IMR-90 (cell line): ENCODE measurements around the gene YBX1. TPM values are rescaled to one million over a fixed set of nuclear protein-coding genes. Genes with fewer than 3 reads are reported as not detected.

Experiments
- ATAC-seq: fragments of 200-7000 bp; cut with Tn5 transposase; 2 replicates; pipeline ENCODE4 v1.9.1; 2020; ENCODE audit warnings: low read depth, mild to moderate bottlenecking, moderate library complexity
- BruUV-seq: library from RNA; stranded (reverse); fragments of 400-500 nt; replicated peaks from 2 replicates; lab custom pipeline; 2021; lab: Mats Ljungman, UMichigan
- CTCF ChIA-PET: fragments of 300-600 bp; formaldehyde crosslinking; extraction: SDS; loops from one replicate; lab custom pipeline; 2021; ENCODE audit warnings: antibody characterized with exemption; lab: Yijun Ruan, JAX
- POLR2A ChIA-PET: fragments of 300-600 bp; sonication (Branson Sonifier 250); formaldehyde crosslinking; loops from one replicate; lab custom pipeline; 2022; ENCODE audit warnings: antibody characterized with exemption; ENCODE audit not compliant: unreplicated experiment; lab: Charles Lee
- DNase-seq: peaks from one replicate; pipeline ENCODE4 v3.0.0; 2013
- H2AFZ ChIP-seq: replicated peaks from 2 replicates; pipeline ENCODE3; 2013; ENCODE audit warnings: low read length, mild to moderate bottlenecking; ENCODE audit not compliant: poor library complexity
- H2AK5ac ChIP-seq: 2 replicates; pipeline ENCODE4 v1.6.1; 2013; ENCODE audit warnings: low read depth, low read length, inconsistent platforms
- H2AK9ac ChIP-seq: replicated peaks from 2 replicates; pipeline ENCODE3; 2013; ENCODE audit warnings: mild to moderate bottlenecking, low read depth, low read length, moderate library complexity; ENCODE audit not compliant: poor library complexity
- H2BK120ac ChIP-seq: 2 replicates; pipeline ENCODE4 v1.6.1; 2013; ENCODE audit warnings: low read depth, low read length, inconsistent platforms
- H2BK15ac ChIP-seq: 3 replicates; pipeline ENCODE4 v1.6.1; 2013; ENCODE audit warnings: low read depth, low read length, inconsistent platforms
- H2BK20ac ChIP-seq: 2 replicates; pipeline ENCODE4 v1.6.1; 2013; ENCODE audit warnings: low read depth, mild to moderate bottlenecking, inconsistent platforms, low read length, moderate library complexity
- H2BK5ac ChIP-seq: 2 replicates; pipeline ENCODE4 v1.6.1; 2013; ENCODE audit warnings: mild to moderate bottlenecking, low read depth, low read length, inconsistent platforms; ENCODE audit not compliant: poor library complexity, severe bottlenecking
- H3K14ac ChIP-seq: replicated peaks from 2 replicates; pipeline ENCODE4 v1.6.1; 2013; ENCODE audit warnings: low read depth, low read length, inconsistent platforms
- H3K18ac ChIP-seq: 2 replicates; pipeline ENCODE4 v1.6.1; 2013; ENCODE audit warnings: low read depth, low read length, control low read depth
- H3K23ac ChIP-seq: 2 replicates; pipeline ENCODE4 v1.6.1; 2013; ENCODE audit warnings: low read depth, low read length, inconsistent platforms
- H3K27ac ChIP-seq: 2 replicates; pipeline ENCODE4 v1.5.1; 2013; ENCODE audit warnings: mild to moderate bottlenecking, control low read depth, low read length; ENCODE audit not compliant: insufficient read depth
- H3K27me3 ChIP-seq: 2 replicates; pipeline ENCODE4 v1.6.1; 2013; ENCODE audit warnings: low read length; ENCODE audit not compliant: control insufficient read depth, insufficient read depth
- H3K36me3 ChIP-seq: 2 replicates; pipeline ENCODE4 v1.6.1; 2013; ENCODE audit warnings: low read length, mixed read lengths; ENCODE audit not compliant: control insufficient read depth, insufficient read depth
- H3K4ac ChIP-seq: 2 replicates; pipeline ENCODE4 v1.6.1; 2013; ENCODE audit warnings: low read depth, low read length, inconsistent platforms
- H3K4me1 ChIP-seq: 2 replicates; pipeline ENCODE4 v1.6.1; 2013; ENCODE audit warnings: low read length, mixed read lengths; ENCODE audit not compliant: control insufficient read depth, insufficient read depth
- H3K4me2 ChIP-seq: 2 replicates; pipeline ENCODE4 v1.6.1; 2013; ENCODE audit warnings: low read depth, mild to moderate bottlenecking, control low read depth, low read length, moderate library complexity
- H3K4me3 ChIP-seq: 2 replicates; pipeline ENCODE4 v1.5.1; 2013; ENCODE audit warnings: low read depth, mild to moderate bottlenecking, control low read depth, low read length, moderate library complexity; ENCODE audit not compliant: insufficient read depth
- H3K56ac ChIP-seq: 2 replicates; pipeline ENCODE4 v1.6.1; 2013; ENCODE audit warnings: low read length, inconsistent platforms; ENCODE audit not compliant: insufficient read depth; ENCODE audit errors: extremely low read depth
- H3K79me1 ChIP-seq, 2 experiments: 2 replicates each; pipeline ENCODE4 v1.6.1; 2013; ENCODE audit warnings: low read length in 2 of 2, inconsistent platforms in 1 of 2, low read depth in 1 of 2
- H3K9ac ChIP-seq: 2 replicates; pipeline ENCODE4 v1.6.1; 2013; ENCODE audit warnings: low read depth, low read length, control low read depth
- H3K9me1 ChIP-seq: 2 replicates; pipeline ENCODE4 v1.6.1; 2013; ENCODE audit warnings: low read length, inconsistent platforms; ENCODE audit not compliant: insufficient read depth
- H3K9me3 ChIP-seq: 2 replicates; pipeline ENCODE4 v1.6.1; 2013; ENCODE audit warnings: low read length; ENCODE audit not compliant: control insufficient read depth, insufficient read depth
- H4K20me1 ChIP-seq: 2 replicates; pipeline ENCODE4 v1.6.1; 2013; ENCODE audit warnings: low read length, inconsistent platforms; ENCODE audit not compliant: insufficient read depth
- H4K5ac ChIP-seq: 2 replicates; pipeline ENCODE4 v1.6.1; 2013; ENCODE audit warnings: mild to moderate bottlenecking, low read depth, low read length, control low read depth
- H4K8ac ChIP-seq, 2 experiments: 2 replicates each; pipeline ENCODE4 v1.6.1; 2013; ENCODE audit warnings: low read depth in 2 of 2, low read length in 2 of 2, control low read depth in 1 of 2, inconsistent platforms in 1 of 2
- H4K91ac ChIP-seq: 2 replicates; pipeline ENCODE4 v1.6.1; 2013; ENCODE audit warnings: low read depth, low read length, inconsistent platforms; ENCODE audit not compliant: insufficient read depth
- BHLHE40 ChIP-seq: fragments of 150-350 bp; IDR thresholded peaks from 2 replicates; pipeline ENCODE4 v1.6.1; 2016; ENCODE audit warnings: mild to moderate bottlenecking, low read depth, low read length
- CEBPB ChIP-seq: IDR thresholded peaks from 2 replicates; pipeline ENCODE4 v1.6.1; 2012; ENCODE audit warnings: low read depth, low read length, improper control_type of control experiment
- CHD1 ChIP-seq: IDR thresholded peaks from 2 replicates; pipeline ENCODE4 v1.6.1; 2012; ENCODE audit warnings: low read depth, low read length, improper control_type of control experiment
- FOS ChIP-seq: fragments of 150-350 bp; IDR thresholded peaks from 2 replicates; pipeline ENCODE4 v1.6.1; 2016; ENCODE audit warnings: low read depth, low read length
- MAFK ChIP-seq: IDR thresholded peaks from 2 replicates; pipeline ENCODE4 v1.6.1; 2012; ENCODE audit warnings: low read depth, low read length, improper control_type of control experiment
- MAZ ChIP-seq: IDR thresholded peaks from 2 replicates; pipeline ENCODE4 v1.6.1; 2012; ENCODE audit warnings: low read depth, mild to moderate bottlenecking, low read length, improper control_type of control experiment, moderate library complexity, borderline replicate concordance
- NFE2L2 ChIP-seq: fragments of 150-350 bp; IDR thresholded peaks from 2 replicates; pipeline ENCODE4 v1.6.1; 2016; ENCODE audit warnings: low read depth, mild to moderate bottlenecking, low read length
- POLR2A ChIP-seq: IDR thresholded peaks from 2 replicates; pipeline ENCODE4 v1.6.1; 2012; ENCODE audit warnings: mild to moderate bottlenecking, low read depth, low read length
- RAD21 ChIP-seq: IDR thresholded peaks from 2 replicates; pipeline ENCODE4 v1.6.1; 2012; ENCODE audit warnings: low read length, improper control_type of control experiment
- RCOR1 ChIP-seq: IDR thresholded peaks from 2 replicates; pipeline ENCODE4 v1.6.1; 2012; ENCODE audit warnings: mild to moderate bottlenecking, low read length, improper control_type of control experiment; ENCODE audit not compliant: insufficient replicate concordance
- RFX5 ChIP-seq: IDR thresholded peaks from 2 replicates; pipeline ENCODE4 v1.8.0; 2012; ENCODE audit warnings: low read depth, mild to moderate bottlenecking, low read length, moderate library complexity
- SMC3 ChIP-seq: fragments of 150-350 bp; IDR thresholded peaks from 2 replicates; pipeline ENCODE4 v1.6.1; 2016; ENCODE audit warnings: low read depth, mild to moderate bottlenecking, antibody characterized with exemption, low read length, moderate library complexity
- WGBS, 2 experiments: methylation state at CpG; one replicate each; pipeline versions ENCODE4 v1.1.5 to v1.1.7; 2013; ENCODE audit warnings: missing lambda C conversion rate in 2 of 2; ENCODE audit not compliant: insufficient read length in 1 of 2; ENCODE audit errors: extremely low coverage in 2 of 2; 5-methylcytosine and 5-hydroxymethylcytosine counted together
- dilution Hi-C: fragments of 300-500 bp; cut with HindIII; formaldehyde crosslinking; loops from one replicate; pipeline ENCODE4 v1.14.3; 2018; ENCODE audit warnings: low sequenced_read_pairs; ENCODE audit not compliant: unreplicated experiment
- in situ Hi-C: fragments of 300-500 bp; cut with MboI; formaldehyde crosslinking; loops from 3 replicates; pipeline ENCODE4 v1.14.3; 2019; ENCODE audit warnings: low sequenced_read_pairs, inconsistent platforms, mixed read lengths
- intact Hi-C: fragments of 100-400 bp; cut with micrococcal nuclease; formaldehyde crosslinking; loops from 2 replicates; pipeline ENCODE4 v1.10.0; 2022
- polyA plus RNA-seq, 3 experiments: library from polyadenylated mRNA; depleted of rRNA; stranded (reverse); fragments of >200 nt; gene quantifications; 2 replicates each; pipeline ENCODE4 v1.2.3, GENCODE V29; 2012; ENCODE audit warnings: low replicate concordance in 1 of 3
- total RNA-seq: library from RNA; depleted of rRNA; stranded (reverse); fragments of >200 nt; gene quantifications from 2 replicates; pipeline ENCODE4 v1.2.3, GENCODE V29; 2012
- TF ChIP-seq, protein P1 (sequence below): fragments of 150-350 bp; IDR thresholded peaks from 2 replicates; pipeline ENCODE4 v1.6.1; 2016; ENCODE audit warnings: low read depth, mild to moderate bottlenecking, low read length, moderate library complexity, borderline replicate concordance
- TF ChIP-seq, protein P2 (sequence below): fragments of 150-350 bp; IDR thresholded peaks from 2 replicates; pipeline ENCODE4 v1.6.1; 2017; ENCODE audit warnings: mild to moderate bottlenecking, antibody characterized with exemption, low read length, low read depth

Gene YBX1
- total and polyA plus RNA-seq, 2 of the 4 experiments (the other 2 are of a cell fraction) = 605 to 843 TPM

DNA sequence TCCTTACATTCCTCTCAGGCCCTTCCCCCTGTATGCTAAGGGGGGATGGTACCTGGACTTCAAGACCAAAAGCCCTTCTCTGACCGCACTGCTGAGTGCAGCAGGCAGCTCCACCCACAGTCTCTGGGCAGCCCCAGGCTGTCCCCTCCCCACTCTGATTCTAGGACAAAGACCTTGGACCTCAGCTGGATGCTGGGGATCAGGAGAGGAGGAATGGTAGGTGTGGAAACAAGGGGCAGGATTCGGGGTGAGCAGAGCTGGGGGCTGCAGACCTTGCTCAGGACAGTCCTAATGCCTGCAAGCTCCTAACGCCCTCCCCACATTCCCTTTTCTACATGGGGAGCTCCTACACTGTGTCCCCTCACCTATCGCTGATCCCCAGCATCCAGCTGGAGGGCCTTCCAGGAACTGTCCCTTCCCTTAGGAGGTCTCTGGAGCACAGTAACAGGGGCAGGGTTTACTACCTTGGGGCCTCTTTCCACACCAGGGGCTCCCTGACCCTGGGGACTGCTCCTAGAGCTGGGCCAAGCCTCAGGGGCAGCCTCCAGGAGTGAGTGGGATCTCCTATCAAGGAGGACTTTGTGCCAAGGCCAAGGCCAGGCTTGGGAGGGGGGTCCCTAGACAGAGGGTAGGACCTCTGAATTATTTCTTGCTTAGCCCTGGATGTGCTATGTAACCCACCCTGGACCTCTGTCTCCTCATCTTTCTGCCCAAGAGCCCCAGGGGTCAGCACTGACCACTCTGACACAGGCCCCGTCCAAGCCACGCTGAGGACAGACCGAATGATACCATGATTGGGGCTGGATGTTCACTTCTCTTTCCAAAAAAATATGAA lies 52.2 kb downstream of the YBX1 start:
- Histone ChIP-seq H2AK9ac (no peak overlapping the region), H3K36me3 (no peaks in the 10 kb centered on the region), H3K4ac (no peak overlapping the region), H4K8ac (no peak overlapping the region), H4K5ac (no peak overlapping the region), H3K23ac (no peak overlapping the region), H3K4me1 (no peaks in the 10 kb centered on the region), H3K4me2 (no peak overlapping the region), H3K9ac (no peak overlapping the region), H3K56ac (no peak overlapping the region), H4K20me1 (no peaks in the 10 kb centered on the region), H4K91ac (no peak overlapping the region), H3K18ac (no peak overlapping the region), H2BK15ac (no peak overlapping the region), H3K9me3 (no peaks in the 10 kb centered on the region), H3K9me1 (no peaks in the 10 kb centered on the region), H2AFZ (peak overlapping the region; percentile 14), H3K79me1 (no peaks in the 10 kb centered on the region), H3K4me3 (no peak overlapping the region), H3K14ac (no peak overlapping the region), H2BK120ac (no peak overlapping the region), H2AK5ac (no peak overlapping the region), H3K27me3 (no peaks in the 10 kb centered on the region; the same call in 1 of the 2 replicates), H2BK5ac (no peak overlapping the region), H2BK20ac (no peak overlapping the region), H3K27ac (no peak overlapping the region)
- dilution Hi-C loops (no loop called here), intact Hi-C loops (no loop called here), in situ Hi-C loops (no loop called here)
- POLR2A ChIA-PET = no interaction called here
- no TSS peak for BruUV-seq
- TF ChIP-seq, protein P1, sequence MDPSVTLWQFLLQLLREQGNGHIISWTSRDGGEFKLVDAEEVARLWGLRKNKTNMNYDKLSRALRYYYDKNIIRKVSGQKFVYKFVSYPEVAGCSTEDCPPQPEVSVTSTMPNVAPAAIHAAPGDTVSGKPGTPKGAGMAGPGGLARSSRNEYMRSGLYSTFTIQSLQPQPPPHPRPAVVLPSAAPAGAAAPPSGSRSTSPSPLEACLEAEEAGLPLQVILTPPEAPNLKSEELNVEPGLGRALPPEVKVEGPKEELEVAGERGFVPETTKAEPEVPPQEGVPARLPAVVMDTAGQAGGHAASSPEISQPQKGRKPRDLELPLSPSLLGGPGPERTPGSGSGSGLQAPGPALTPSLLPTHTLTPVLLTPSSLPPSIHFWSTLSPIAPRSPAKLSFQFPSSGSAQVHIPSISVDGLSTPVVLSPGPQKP = no peak
- TF ChIP-seq, protein P2, sequence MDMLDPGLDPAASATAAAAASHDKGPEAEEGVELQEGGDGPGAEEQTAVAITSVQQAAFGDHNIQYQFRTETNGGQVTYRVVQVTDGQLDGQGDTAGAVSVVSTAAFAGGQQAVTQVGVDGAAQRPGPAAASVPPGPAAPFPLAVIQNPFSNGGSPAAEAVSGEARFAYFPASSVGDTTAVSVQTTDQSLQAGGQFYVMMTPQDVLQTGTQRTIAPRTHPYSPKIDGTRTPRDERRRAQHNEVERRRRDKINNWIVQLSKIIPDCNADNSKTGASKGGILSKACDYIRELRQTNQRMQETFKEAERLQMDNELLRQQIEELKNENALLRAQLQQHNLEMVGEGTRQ = no peak
- no peak for TF ChIP-seq CHD1
- no peak for TF ChIP-seq BHLHE40
- TF ChIP-seq SMC3 = no peak
- TF ChIP-seq RCOR1 = no peak
- no peak for TF ChIP-seq CEBPB
- TF ChIP-seq MAZ = no peak
- no peak for TF ChIP-seq POLR2A
- TF ChIP-seq MAFK = no peak
- no peak for TF ChIP-seq NFE2L2
- no peak for TF ChIP-seq FOS
- TF ChIP-seq RAD21 = no peak
- TF ChIP-seq RFX5 = no peak
- CTCF ChIA-PET = no interaction called here
- DNase-seq = no peak
- ATAC-seq = no peak
- no CpG with 5 or more reads among the region's 7 CpGs for WGBS, 2 experiments
